Activated CD4-positive, alpha-beta T cell treated with anti-CD3 and anti-CD28 coated beads, Interleukin-2, amount 50 U/mL, for 1 hour (primary cell): Measurements from ENCODE around the gene PSMA8.
"Not testable (repeated sequence)": the region's sequence is repeated elsewhere in the genome, so short reads cannot be mapped to it uniquely, and the experiment has no call there.

Source experiments
- DNase-seq: peaks from one replicate; pipeline ENCODE4 v3.0.0-alpha.2; 2020

The PSMA8 gene

GRCh38 chr18:26238718-26239117 lies 105.0 kb downstream of the PSMA8 start:
- DNase-seq, result not testable (repeated sequence)

DNA sequence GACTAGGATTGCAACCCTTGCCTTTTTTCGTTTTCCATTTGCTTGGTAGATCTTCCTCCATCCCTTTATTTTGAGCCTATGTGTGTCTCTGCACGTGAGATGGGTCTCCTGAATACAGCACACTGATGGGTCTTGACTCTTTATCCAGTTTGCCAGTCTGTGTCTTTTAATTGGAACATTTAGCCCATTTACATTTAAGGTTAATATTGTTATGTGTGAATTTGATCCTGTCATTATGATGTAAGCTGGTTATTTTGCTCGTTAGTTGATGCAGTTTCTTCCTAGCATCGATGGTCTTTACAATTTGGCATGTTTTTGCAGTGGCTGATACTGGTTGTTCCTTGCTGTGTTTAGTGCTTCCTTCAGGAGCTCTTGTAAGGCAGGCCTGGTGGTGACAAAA lies 108.7 kb downstream of the PSMA8 start:
- DNase-seq, result not testable (repeated sequence)
